ENCODE results near the gene ARID2.
A peak's percentile ranks its signal among the peaks of the same experiment; 100 is the strongest.

ARID2 gene

GRCh38 chr12:45729233-45730083, at the start of gene ARID2:
ARID2 (plus strand) TSS chr12:45729706; CDS start chr12:45729837, 131 bp downstream.
- DNase-seq = peak; percentile 68

- no peak for DNase-seq
Observed at GRCh38 chr12:45680362-45680761, 49.1 kb upstream of the ARID2 start.

GRCh38 chr12:45681465-45681864, 48.0 kb upstream of the ARID2 start:
- no peak for DNase-seq

- no peak for DNase-seq
Observed at GRCh38 chr12:45685680-45686079, 43.8 kb upstream of the ARID2 start.

GRCh38 chr12:45687081-45688015, 42.2 kb upstream of the ARID2 start:
- no peak for DNase-seq

- DNase-seq = no peak
Observed at GRCh38 chr12:45688183-45688582, 41.3 kb upstream of the ARID2 start.

GRCh38 chr12:45695035-45695434, 34.5 kb upstream of the ARID2 start:
- no peak for DNase-seq

- DNase-seq = no peak
Observed at GRCh38 chr12:45695606-45696005, 33.9 kb upstream of the ARID2 start.

GRCh38 chr12:45696049-45696448, 33.5 kb upstream of the ARID2 start:
- no peak for DNase-seq

GRCh38 chr12:45697371-45697770, 32.1 kb upstream of the ARID2 start:
- DNase-seq = no peak

GRCh38 chr12:45701296-45701695, 28.2 kb upstream of the ARID2 start:
- DNase-seq = no peak

GRCh38 chr12:45703942-45704341, 25.6 kb upstream of the ARID2 start:
- no peak for DNase-seq

GRCh38 chr12:45704968-45705367, 24.5 kb upstream of the ARID2 start:
- no peak for DNase-seq

GRCh38 chr12:45705404-45705803, 24.1 kb upstream of the ARID2 start:
- no peak for DNase-seq

GRCh38 chr12:45707241-45707857, 22.2 kb upstream of the ARID2 start:
- DNase-seq = no peak

GRCh38 chr12:45708363-45708762, 21.1 kb upstream of the ARID2 start:
- DNase-seq = no peak

GRCh38 chr12:45708901-45709300, 20.6 kb upstream of the ARID2 start:
- no peak for DNase-seq

GRCh38 chr12:45712319-45712718, 17.2 kb upstream of the ARID2 start:
- DNase-seq = no peak

- DNase-seq = no peak
Observed at GRCh38 chr12:45713078-45713477, 16.4 kb upstream of the ARID2 start.

- no peak for DNase-seq
Observed at GRCh38 chr12:45718306-45718705, 11.2 kb upstream of the ARID2 start.

GRCh38 chr12:45720069-45720468, 9.4 kb upstream of the ARID2 start:
- DNase-seq = no peak

- no peak for DNase-seq
Observed at GRCh38 chr12:45721369-45721768, 8.1 kb upstream of the ARID2 start.

- DNase-seq = no peak
Observed at GRCh38 chr12:45721954-45722353, 7.6 kb upstream of the ARID2 start.

Measured in NCI-H510A treated with DMSO at 0.1 percent for 48 hours (cell line).